OCI-LY7 (cell line): ENCODE measurements around the gene NEK4. TPM values are rescaled to one million over a fixed set of nuclear protein-coding genes. Genes with fewer than 3 reads are reported as not detected.

Experiments
- BruUV-seq: library from RNA; stranded (reverse); fragments of 400-500 nt; replicated peaks from 2 replicates; lab custom pipeline; 2021; lab: Mats Ljungman, UMichigan
- CTCF ChIA-PET: fragments of 300-600 bp; sonication (Branson Sonifier 250); formaldehyde crosslinking; loops from one replicate; lab custom pipeline; 2022; ENCODE audit warnings: antibody characterized with exemption; ENCODE audit not compliant: unreplicated experiment; lab: Charles Lee
- POLR2A ChIA-PET: fragments of 300-600 bp; sonication (Branson Sonifier 250); formaldehyde crosslinking; loops from one replicate; lab custom pipeline; 2022; ENCODE audit warnings: antibody characterized with exemption; lab: Charles Lee
- DNase-seq: peaks from one replicate; pipeline ENCODE4 v3.0.0-alpha.2; 2015; ENCODE audit warnings: low spot score
- H2AFZ ChIP-seq: fragments of 200-600 bp; sonication (generic), shearing (Covaris generic); 2 replicates; pipeline ENCODE4 v1.6.1; 2014; ENCODE audit warnings: mild to moderate bottlenecking, antibody characterized with exemption, low read length, moderate library complexity
- H3K27ac ChIP-seq: fragments of 200-600 bp; sonication (generic); 2 replicates; pipeline ENCODE4 v1.5.1; 2014; ENCODE audit warnings: mixed run types, low read depth, mild to moderate bottlenecking, moderate library complexity, low read length, inconsistent platforms; ENCODE audit not compliant: poor library complexity, severe bottlenecking
- H3K36me3 ChIP-seq: fragments of 200-600 bp; sonication (generic); 2 replicates; pipeline ENCODE4 v1.6.1; 2014; ENCODE audit warnings: mild to moderate bottlenecking, antibody characterized with exemption, low read length, moderate library complexity, mixed read lengths; ENCODE audit not compliant: insufficient read depth
- H3K4me1 ChIP-seq: fragments of 200-600 bp; sonication (generic); 2 replicates; pipeline ENCODE4 v1.5.1; 2014; ENCODE audit warnings: mild to moderate bottlenecking, low read length; ENCODE audit not compliant: insufficient read depth, poor library complexity, severe bottlenecking
- H3K4me2 ChIP-seq: fragments of 200-600 bp; sonication (generic); 2 replicates; pipeline ENCODE4 v1.6.1; 2014; ENCODE audit warnings: mild to moderate bottlenecking, low read length
- H3K4me3 ChIP-seq: fragments of 200-600 bp; sonication (generic); 2 replicates; pipeline ENCODE4 v1.5.1; 2014; ENCODE audit warnings: mild to moderate bottlenecking, low read depth, low read length; ENCODE audit not compliant: poor library complexity, severe bottlenecking
- H3K79me2 ChIP-seq: fragments of 200-600 bp; sonication (generic); 2 replicates; pipeline ENCODE4 v1.6.1; 2016; ENCODE audit warnings: low read depth, mild to moderate bottlenecking, low read length, moderate library complexity, mixed read lengths; ENCODE audit not compliant: insufficient read depth
- H3K9me2 ChIP-seq: fragments of 200-600 bp; sonication (generic); 2 replicates; pipeline ENCODE4 v1.6.1; 2016; ENCODE audit warnings: mild to moderate bottlenecking, low read length, mixed read lengths; ENCODE audit not compliant: insufficient read depth
- H3K9me3 ChIP-seq: fragments of 200-600 bp; sonication (generic); 2 replicates; pipeline ENCODE4 v1.6.1; 2014; ENCODE audit warnings: mild to moderate bottlenecking, mixed run types, low read length, mixed read lengths
- H4K20me1 ChIP-seq: fragments of 200-600 bp; sonication (generic); 2 replicates; pipeline ENCODE4 v1.6.1; 2014; ENCODE audit warnings: mild to moderate bottlenecking, antibody characterized with exemption, low read length, moderate library complexity, mixed read lengths; ENCODE audit not compliant: insufficient read depth
- CTCF ChIP-seq: fragments of 200-600 bp; sonication (generic); conservative IDR thresholded peaks from 2 replicates; pipeline ENCODE4 v1.5.1; 2014; ENCODE audit warnings: mild to moderate bottlenecking, antibody characterized with exemption, low read length, moderate library complexity, mixed read lengths
- EZH2phosphoT487 ChIP-seq: fragments of 200-600 bp; sonication (generic); IDR thresholded peaks from 2 replicates; pipeline ENCODE4 v1.6.1; 2018; ENCODE audit warnings: low read depth, borderline replicate concordance, mild to moderate bottlenecking, mixed run types, antibody characterized with exemption, low read length, moderate library complexity, mixed read lengths
- intact Hi-C: fragments of 100-400 bp; cut with micrococcal nuclease; formaldehyde crosslinking; loops from one replicate; pipeline ENCODE4 v1.10.0; 2022; ENCODE audit not compliant: unreplicated experiment
- total RNA-seq, 2 experiments: library from RNA; depleted of rRNA in 1 of 2; stranded (reverse); fragments of >200 nt in 1 of 2; shearing (Covaris generic) in 1 of 2; gene quantifications; 2 replicates each; pipeline ENCODE4 v1.2.3, GENCODE V29; 2014 to 2022

NEK4 gene
- total RNA-seq, 2 experiments from 2014 or later = 27.5 to 38.6 TPM

GRCh38 chr3:52681596-52681995 is 89.1 kb downstream of the NEK4 start:
- BruUV-seq = no TSS peak
- TF ChIP-seq EZH2phosphoT487 = no peak
- TF ChIP-seq CTCF = no peak
- Histone ChIP-seq H3K4me3 (no peak overlapping the region), H2AFZ (no peak overlapping the region), H3K79me2 (peaks cover 66% of the 10 kb centered on the region), H4K20me1 (peaks cover 17% of the 10 kb centered on the region; the same call in 1 of the 2 replicates), H3K4me1 (peaks cover 22% of the 10 kb centered on the region), H3K9me3 (no peaks in the 10 kb centered on the region), H3K27ac (no peak overlapping the region), H3K36me3 (peaks cover 61% of the 10 kb centered on the region), H3K4me2 (no peak overlapping the region), H3K9me2 (no peaks in the 10 kb centered on the region)
- intact Hi-C loops = no loop called here
- ChIA-PET CTCF (no interaction called here), POLR2A (interaction anchor here (0.7 kb wide), 1 partner anchor 9 kb away, joined by 3 read pairs; no protein-coding TSS in a partner anchor)
- DNase-seq = no peak

GRCh38 chr3:52679811-52680210 is 90.9 kb downstream of the NEK4 start:
- POLR2A ChIA-PET = interaction anchor here (1.2 kb wide), 1 partner anchor 26 kb away, joined by 3 read pairs; the partner anchor contains the start of genes GLT8D1 and SPCS1
- no peak overlapping the region for H3K4me2 ChIP-seq
- no peak for DNase-seq
- no peak overlapping the region for H3K4me3 ChIP-seq
- intact Hi-C loops = no loop called here
- H3K27ac ChIP-seq = no peak overlapping the region
- peaks cover 22% of the 10 kb centered on the region for H3K4me1 ChIP-seq
- peaks cover 22% of the 10 kb centered on the region; the same call in 1 of the 2 replicates for H4K20me1 ChIP-seq
- peaks cover 71% of the 10 kb centered on the region for H3K36me3 ChIP-seq
- no peaks in the 10 kb centered on the region for H3K9me2 ChIP-seq
- no TSS peak for BruUV-seq
- no peaks in the 10 kb centered on the region for H3K9me3 ChIP-seq
- no peak overlapping the region for H2AFZ ChIP-seq
- TF ChIP-seq CTCF (no peak), EZH2phosphoT487 (no peak)
- peaks cover 54% of the 10 kb centered on the region for H3K79me2 ChIP-seq
- CTCF ChIA-PET = no interaction called here

GRCh38 chr3:52679199-52679538 is 91.6 kb downstream of the NEK4 start:
- ChIA-PET CTCF (no interaction called here), POLR2A (interaction anchor here (1.2 kb wide), 1 partner anchor 27 kb away, joined by 3 read pairs; the partner anchor contains the start of genes GLT8D1 and SPCS1)
- Histone ChIP-seq H3K4me3 (no peak overlapping the region), H4K20me1 (peaks cover 17% of the 10 kb centered on the region; the same call in 1 of the 2 replicates), H3K4me2 (no peak overlapping the region), H3K36me3 (peaks cover 74% of the 10 kb centered on the region), H2AFZ (no peak overlapping the region), H3K79me2 (peaks cover 47% of the 10 kb centered on the region), H3K9me2 (no peaks in the 10 kb centered on the region), H3K27ac (no peak overlapping the region), H3K4me1 (peaks cover 16% of the 10 kb centered on the region), H3K9me3 (no peaks in the 10 kb centered on the region)
- no peak for TF ChIP-seq CTCF
- TF ChIP-seq EZH2phosphoT487 = no peak
- intact Hi-C loops = no loop called here
- no peak for DNase-seq
- no TSS peak for BruUV-seq
